Effector memory CD8-positive, alpha-beta T cell (primary cell): ENCODE data around the gene NCOA5.
"Not testable (repeated sequence)": the region's sequence is repeated elsewhere in the genome, so short reads cannot be mapped to it uniquely, and the experiment has no call there.

Experiments used
- ATAC-seq: fragments of 150-1000 bp; cut with Tn5 transposase; replicated peaks from 2 replicates; pipeline ENCODE4 v1.10.0; 2021; ENCODE audit warnings: mild to moderate bottlenecking, moderate library complexity
- DNase-seq, 3 experiments: peaks; one replicate each; pipeline ENCODE4 v3.0.0; 2021
- H3K27ac Mint-ChIP-seq, 2 donors: one replicate each; pipeline ENCODE4 v1.8.0; 2022; ENCODE audit warnings: mild to moderate bottlenecking in 2 of 2, mixed read lengths in 2 of 2, moderate library complexity in 2 of 2
- H3K27me3 Mint-ChIP-seq, 2 donors: one replicate each; pipeline ENCODE4 v1.8.0; 2022; ENCODE audit warnings: mixed read lengths in 2 of 2
- H3K36me3 Mint-ChIP-seq: one replicate; pipeline ENCODE4 v1.8.0; 2022; ENCODE audit warnings: mild to moderate bottlenecking, moderate library complexity, mixed read lengths; ENCODE audit not compliant: insufficient read depth
- H3K4me1 Mint-ChIP-seq, 2 donors: one replicate each; pipeline ENCODE4 v1.8.0; 2022; ENCODE audit warnings: low read depth in 2 of 2, mixed read lengths in 2 of 2
- H3K4me3 Mint-ChIP-seq, 2 donors: one replicate each; pipeline ENCODE4 v1.8.0; 2022; ENCODE audit warnings: mild to moderate bottlenecking in 2 of 2, mixed read lengths in 2 of 2, moderate library complexity in 2 of 2
- H3K9me3 Mint-ChIP-seq, 2 donors: one replicate each; pipeline ENCODE4 v1.8.0; 2022; ENCODE audit warnings: mixed read lengths in 2 of 2

NCOA5 gene

GRCh38 chr20:46114449-46114848, 24.7 kb upstream of the NCOA5 start:
- Mint-ChIP-seq H3K4me3 (no peak overlapping the region), H3K4me1 (peaks cover 8 to 14% of the 10 kb centered on the region in 2 donors), H3K27me3 (peaks cover 14 to 39% of the 10 kb centered on the region in 2 donors), H3K27ac (no peak overlapping the region), H3K36me3 (peaks cover 2% of the 10 kb centered on the region), H3K9me3 (no peaks in the 10 kb centered on the region)
- DNase-seq (no peak), ATAC-seq (no peak)

- no peak overlapping the region for H3K27ac Mint-ChIP-seq
- peaks cover 28 to 52% of the 10 kb centered on the region in 2 donors for H3K27me3 Mint-ChIP-seq
- no peaks in the 10 kb centered on the region for H3K36me3 Mint-ChIP-seq
- DNase-seq (no peak), ATAC-seq (no peak)
- H3K4me1 Mint-ChIP-seq, result peaks cover 6 to 8% of the 10 kb centered on the region in 2 donors
- no peaks in the 10 kb centered on the region for H3K9me3 Mint-ChIP-seq
- no peak overlapping the region for H3K4me3 Mint-ChIP-seq
These were observed 23.3 kb upstream of the NCOA5 start for GRCh38 chr20:46113113-46113470.

- H3K9me3 Mint-ChIP-seq, result no peaks in the 10 kb centered on the region
- ATAC-seq (no peak), DNase-seq (no peak)
- no peak overlapping the region for H3K27ac Mint-ChIP-seq
- peaks cover 29 to 57% of the 10 kb centered on the region in 2 donors for H3K27me3 Mint-ChIP-seq
- no peaks in the 10 kb centered on the region for H3K36me3 Mint-ChIP-seq
- peaks cover under 1 to 2% of the 10 kb centered on the region in 2 donors for H3K4me1 Mint-ChIP-seq
- H3K4me3 Mint-ChIP-seq, result no peak overlapping the region
These were observed 22.8 kb upstream of the NCOA5 start for GRCh38 chr20:46112430-46113112.

GRCh38 chr20:46111836-46112212, 22.1 kb upstream of the NCOA5 start:
- H3K36me3 Mint-ChIP-seq, result no peaks in the 10 kb centered on the region
- H3K9me3 Mint-ChIP-seq, result no peaks in the 10 kb centered on the region
- no peak for DNase-seq
- H3K27ac Mint-ChIP-seq, result no peak overlapping the region
- H3K27me3 Mint-ChIP-seq, result peaks cover 35 to 65% of the 10 kb centered on the region in 2 donors
- no peak for ATAC-seq
- no peak overlapping the region for H3K4me3 Mint-ChIP-seq
- no peaks in the 10 kb centered on the region for H3K4me1 Mint-ChIP-seq

GRCh38 chr20:46111028-46111835, 21.5 kb upstream of the NCOA5 start:
- no peaks in the 10 kb centered on the region for H3K4me1 Mint-ChIP-seq
- H3K4me3 Mint-ChIP-seq, result no peak overlapping the region
- no peaks in the 10 kb centered on the region for H3K9me3 Mint-ChIP-seq
- H3K27me3 Mint-ChIP-seq, result peaks cover 41 to 71% of the 10 kb centered on the region in 2 donors
- H3K36me3 Mint-ChIP-seq, result no peaks in the 10 kb centered on the region
- ATAC-seq (peak; percentile 39), DNase-seq (no peak)
- H3K27ac Mint-ChIP-seq, result no peak overlapping the region

GRCh38 chr20:46108976-46109375, 19.2 kb upstream of the NCOA5 start:
- H3K27ac Mint-ChIP-seq, result no peak overlapping the region
- DNase-seq, result no peak
- no peak for ATAC-seq
- H3K9me3 Mint-ChIP-seq, result no peaks in the 10 kb centered on the region
- no peaks in the 10 kb centered on the region for H3K4me1 Mint-ChIP-seq
- H3K4me3 Mint-ChIP-seq, result no peak overlapping the region
- no peaks in the 10 kb centered on the region for H3K36me3 Mint-ChIP-seq
- H3K27me3 Mint-ChIP-seq, result peaks cover 57 to 73% of the 10 kb centered on the region in 2 donors

- ATAC-seq (peak; percentile 42), DNase-seq (no peak)
- Mint-ChIP-seq H3K4me1 (no peaks in the 10 kb centered on the region), H3K36me3 (no peaks in the 10 kb centered on the region), H3K27me3 (peaks cover 52 to 68% of the 10 kb centered on the region in 2 donors), H3K9me3 (no peaks in the 10 kb centered on the region), H3K27ac (no peak overlapping the region), H3K4me3 (no peak overlapping the region)
These were observed 18.7 kb upstream of the NCOA5 start for GRCh38 chr20:46108435-46108841.

- H3K9me3 Mint-ChIP-seq, result no peaks in the 10 kb centered on the region
- DNase-seq (no peak), ATAC-seq (no peak)
- no peak overlapping the region for H3K27ac Mint-ChIP-seq
- H3K4me3 Mint-ChIP-seq, result no peak overlapping the region
- H3K4me1 Mint-ChIP-seq, result no peaks in the 10 kb centered on the region
- H3K27me3 Mint-ChIP-seq, result peaks cover 60 to 76% of the 10 kb centered on the region in 2 donors
- H3K36me3 Mint-ChIP-seq, result no peaks in the 10 kb centered on the region
These were observed 17.3 kb upstream of the NCOA5 start for GRCh38 chr20:46107061-46107460.

GRCh38 chr20:46104262-46104661, 14.5 kb upstream of the NCOA5 start:
- Mint-ChIP-seq H3K9me3 (no peaks in the 10 kb centered on the region), H3K4me3 (no peak overlapping the region), H3K36me3 (no peaks in the 10 kb centered on the region), H3K27me3 (peaks cover 73 to 90% of the 10 kb centered on the region in 2 donors), H3K27ac (no peak overlapping the region), H3K4me1 (no peaks in the 10 kb centered on the region)
- ATAC-seq, result no peak
- no peak for DNase-seq

- DNase-seq (no peak), ATAC-seq (no peak)
- Mint-ChIP-seq H3K4me1 (no peaks in the 10 kb centered on the region), H3K27me3 (peaks cover 67 to 87% of the 10 kb centered on the region in 2 donors), H3K9me3 (no peaks in the 10 kb centered on the region), H3K27ac (no peak overlapping the region), H3K36me3 (no peaks in the 10 kb centered on the region), H3K4me3 (no peak overlapping the region)
These were observed 13.2 kb upstream of the NCOA5 start for GRCh38 chr20:46102940-46103339.

- Mint-ChIP-seq H3K4me3 (no peak overlapping the region), H3K27me3 (peaks cover 62 to 78% of the 10 kb centered on the region in 2 donors), H3K27ac (no peak overlapping the region), H3K36me3 (no peaks in the 10 kb centered on the region), H3K4me1 (no peaks in the 10 kb centered on the region), H3K9me3 (no peaks in the 10 kb centered on the region)
- no peak for ATAC-seq
- no peak for DNase-seq
These were observed 12.2 kb upstream of the NCOA5 start for GRCh38 chr20:46101957-46102356.

- H3K4me1 Mint-ChIP-seq, result no peaks in the 10 kb centered on the region
- ATAC-seq, result no peak
- peaks cover 54 to 75% of the 10 kb centered on the region in 2 donors for H3K27me3 Mint-ChIP-seq
- H3K27ac Mint-ChIP-seq, result no peak overlapping the region
- no peak overlapping the region for H3K4me3 Mint-ChIP-seq
- H3K36me3 Mint-ChIP-seq, result no peaks in the 10 kb centered on the region
- DNase-seq, result no peak
- H3K9me3 Mint-ChIP-seq, result no peaks in the 10 kb centered on the region
These were observed 11.2 kb upstream of the NCOA5 start for GRCh38 chr20:46100988-46101387.

GRCh38 chr20:46100444-46100843, 10.7 kb upstream of the NCOA5 start:
- DNase-seq, H3K4me1 Mint-ChIP-seq, ATAC-seq, H3K4me3 Mint-ChIP-seq, H3K27ac Mint-ChIP-seq, H3K9me3 Mint-ChIP-seq, H3K36me3 Mint-ChIP-seq: not testable (repeated sequence)
- peaks cover 50 to 71% of the 10 kb centered on the region in 2 donors for H3K27me3 Mint-ChIP-seq
